GM18502 (cell line): ENCODE measurements around the gene EID2.

Source experiments
- ATAC-seq: cut with Tn5 transposase; IDR thresholded peaks from one replicate; pipeline ENCODE4 v1.9.1; 2021; ENCODE audit warnings: mild to moderate bottlenecking; ENCODE audit not compliant: unreplicated experiment, poor library complexity

The EID2 gene

DNA sequence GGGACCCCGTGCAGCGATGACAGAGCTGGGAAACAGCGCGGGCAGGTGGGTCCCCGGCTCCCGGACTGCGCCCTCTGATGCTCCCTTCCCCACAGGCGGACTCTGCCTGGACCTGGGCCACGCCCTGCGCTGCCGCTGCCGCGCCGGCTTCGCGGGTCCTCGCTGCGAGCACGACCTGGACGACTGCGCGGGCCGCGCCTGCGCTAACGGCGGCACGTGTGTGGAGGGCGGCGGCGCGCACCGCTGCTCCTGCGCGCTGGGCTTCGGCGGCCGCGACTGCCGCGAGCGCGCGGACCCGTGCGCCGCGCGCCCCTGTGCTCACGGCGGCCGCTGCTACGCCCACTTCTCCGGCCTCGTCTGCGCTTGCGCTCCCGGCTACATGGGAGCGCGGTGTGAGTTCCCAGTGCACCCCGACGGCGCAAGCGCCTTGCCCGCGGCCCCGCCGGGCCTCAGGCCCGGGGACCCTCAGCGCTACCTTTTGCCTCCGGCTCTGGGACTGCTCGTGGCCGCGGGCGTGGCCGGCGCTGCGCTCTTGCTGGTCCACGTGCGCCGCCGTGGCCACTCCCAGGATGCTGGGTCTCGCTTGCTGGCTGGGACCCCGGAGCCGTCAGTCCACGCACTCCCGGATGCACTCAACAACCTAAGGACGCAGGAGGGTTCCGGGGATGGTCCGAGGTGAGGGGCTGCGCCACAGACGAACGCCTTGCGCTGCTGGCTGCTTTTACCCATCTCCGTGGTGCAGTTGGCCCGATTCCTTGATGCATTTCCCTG, 32.8 kb downstream of the EID2 start:
- ATAC-seq = peak; percentile 64

DNA sequence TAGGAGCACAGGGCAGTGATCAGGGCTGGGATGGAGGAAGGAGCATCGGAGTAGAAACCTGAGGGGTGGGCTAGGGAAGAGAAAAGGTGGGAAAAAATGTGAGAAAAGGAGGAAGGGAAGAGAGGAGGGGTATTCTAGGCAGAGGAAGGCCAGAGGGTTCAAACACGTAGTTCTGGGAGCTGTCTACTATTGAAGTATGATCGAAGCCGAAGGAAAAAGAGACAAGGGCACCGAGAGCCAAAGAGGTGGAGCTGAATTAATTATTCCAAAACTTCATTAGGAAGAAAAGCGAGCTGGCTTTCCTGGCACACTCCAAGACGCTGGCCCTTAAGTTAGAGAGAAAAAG, 33.4 kb downstream of the EID2 start:
- no peak for ATAC-seq

GRCh38 chr19:39502640-39503417, 37.1 kb downstream of the EID2 start:
- ATAC-seq = no peak

GRCh38 chr19:39501340-39501739, 38.6 kb downstream of the EID2 start:
- no peak for ATAC-seq

- no peak for ATAC-seq
These were observed 39.4 kb downstream of the EID2 start for GRCh38 chr19:39500543-39500942.

DNA sequence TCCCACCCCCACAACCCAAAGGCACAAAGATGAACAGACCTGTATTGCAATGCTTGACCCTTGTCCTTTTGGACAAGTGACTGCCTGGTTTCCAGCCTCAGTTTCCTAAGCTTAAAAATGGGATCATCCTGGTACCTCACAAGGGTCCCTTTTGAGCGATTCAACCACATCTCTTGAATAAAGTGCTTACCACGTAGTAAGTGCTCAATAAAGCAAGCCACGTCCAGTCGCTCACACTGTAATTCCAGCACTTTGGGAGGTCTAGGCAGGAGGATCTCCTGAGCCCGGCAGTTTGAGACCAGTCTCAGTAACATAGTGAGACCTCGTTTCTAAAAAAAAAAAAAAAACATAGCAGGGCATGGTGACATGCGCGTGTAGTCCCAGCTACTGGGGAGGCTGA, 40.0 kb downstream of the EID2 start:
- ATAC-seq = no peak

GRCh38 chr19:39498798-39499642, 40.9 kb downstream of the EID2 start, which contains the start of gene DLL3:
Gene DLL3, plus strand, starts transcription at chr19:39498947. Its CDS starts 28 bp downstream, at chr19:39498975.
- ATAC-seq = no peak

DNA sequence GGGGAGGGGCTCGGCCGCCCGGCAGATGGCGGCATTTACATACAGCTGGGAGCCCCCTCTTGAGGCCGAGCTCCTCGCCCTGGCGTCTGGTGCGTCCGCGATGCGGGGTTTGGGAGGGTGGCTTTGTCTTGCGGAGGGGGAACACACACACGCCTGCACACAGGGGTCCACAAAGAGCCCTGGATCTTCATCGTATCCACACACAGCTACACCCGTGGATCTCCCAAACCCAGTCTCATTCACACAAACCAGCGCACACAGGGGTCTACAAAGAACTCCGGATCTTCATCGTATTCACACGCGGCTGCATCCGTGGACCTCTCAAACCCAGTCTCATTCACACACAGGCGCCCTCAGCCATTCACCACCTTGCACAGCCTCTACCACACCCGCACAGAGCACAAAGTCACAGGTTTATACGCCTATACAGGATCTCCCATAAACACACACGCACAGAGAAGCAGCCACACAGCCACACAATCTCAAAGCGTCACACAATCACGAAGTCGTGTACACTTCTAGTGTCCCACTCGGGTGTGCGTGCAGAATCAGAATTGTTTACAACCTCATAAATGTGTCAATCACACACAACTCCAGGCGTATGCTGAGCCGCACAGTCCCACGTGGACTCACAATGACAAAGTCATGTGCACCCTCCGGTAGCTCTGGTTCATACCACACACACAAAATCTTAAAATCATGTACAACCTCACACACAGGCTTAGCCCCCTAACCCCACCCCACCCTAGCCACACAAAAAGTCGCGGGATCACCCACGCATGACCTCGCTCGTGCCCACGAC, 41.8 kb downstream of the EID2 start:
- no peak for ATAC-seq

DNA sequence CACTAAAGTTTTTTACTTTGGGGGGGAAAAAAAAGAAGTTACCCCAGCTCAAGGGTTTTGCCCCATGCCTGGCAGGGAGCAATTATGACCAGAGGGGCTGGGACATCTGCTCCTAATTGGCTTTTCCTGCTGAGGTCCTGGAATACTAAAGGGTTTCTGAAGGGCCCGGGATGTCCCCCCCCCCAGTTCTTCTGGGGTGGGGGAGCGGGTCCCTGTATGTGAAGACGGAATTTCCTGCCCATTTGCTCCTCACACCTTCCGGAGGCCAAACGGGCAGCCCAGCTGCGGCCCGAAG, 42.3 kb downstream of the EID2 start:
- ATAC-seq = no peak

DNA sequence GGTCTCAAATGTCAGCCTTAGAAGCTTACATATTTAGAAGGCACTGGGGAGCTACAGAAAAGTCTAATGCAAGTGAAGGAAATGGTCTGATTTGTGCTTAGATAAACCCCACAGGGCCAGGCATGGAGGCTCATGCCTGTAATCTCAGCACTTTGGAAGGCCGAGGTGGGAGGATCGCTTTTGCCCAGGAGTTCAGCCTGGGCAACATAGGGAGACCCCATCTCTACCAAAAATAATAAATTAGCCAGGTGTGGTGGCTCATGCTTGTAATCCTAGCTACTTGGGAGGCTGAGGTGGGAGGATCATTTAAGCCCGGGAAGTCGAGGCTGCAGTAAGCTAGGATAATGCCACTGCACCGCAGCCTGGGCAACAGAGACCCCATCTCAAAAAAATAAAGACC, 43.9 kb downstream of the EID2 start:
- no peak for ATAC-seq

DNA sequence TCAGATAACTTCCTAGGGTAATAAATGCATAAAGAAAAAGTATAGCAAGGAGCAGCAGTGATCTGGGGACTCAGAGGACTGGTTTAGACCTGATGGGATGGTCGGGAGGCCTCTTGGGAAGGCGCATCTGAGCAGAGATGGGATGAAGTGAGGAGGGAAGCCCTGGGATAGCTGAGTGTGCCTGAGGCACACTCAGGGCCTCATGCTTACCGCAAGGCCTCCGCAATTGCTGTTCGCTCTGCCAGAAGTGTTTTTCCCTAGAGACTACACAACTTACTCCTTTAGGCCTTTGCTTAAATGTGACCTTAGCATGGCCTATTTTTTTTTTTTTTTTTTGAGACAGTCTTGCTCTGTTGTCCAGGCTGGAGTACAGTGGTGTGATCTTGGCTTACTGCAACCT, 45.3 kb downstream of the EID2 start:
- ATAC-seq = no peak

- no peak for ATAC-seq
These were observed 47.2 kb downstream of the EID2 start for GRCh38 chr19:39492788-39493187.

DNA sequence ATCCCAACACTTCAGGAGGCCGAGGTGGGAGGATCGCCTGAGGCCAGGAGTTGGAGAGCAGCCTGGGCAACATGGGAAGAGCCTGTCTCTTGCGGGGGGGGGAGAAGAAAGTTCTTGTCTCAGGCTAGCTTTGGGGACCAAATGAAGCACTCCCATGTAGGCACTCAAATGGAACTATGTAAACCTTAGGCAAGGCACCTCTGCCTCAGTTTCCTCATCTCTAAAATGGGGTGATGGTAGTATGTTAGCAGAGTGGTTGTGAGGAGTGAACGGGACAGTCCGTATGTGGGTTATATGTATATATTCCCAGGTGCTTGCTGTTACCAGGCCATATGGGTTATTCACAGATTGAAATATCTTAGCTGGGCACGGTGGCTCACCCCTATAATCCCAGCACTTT, 47.7 kb downstream of the EID2 start:
- ATAC-seq = no peak

- ATAC-seq = no peak
These were observed 50.2 kb downstream of the EID2 start for GRCh38 chr19:39489756-39490155.
